NCI-H2227 (cell line): Measurements from ENCODE around the gene DLD.
A peak's percentile ranks its signal among the peaks of the same experiment; 100 is the strongest.
"Not testable (repeated sequence)": the region's sequence is repeated elsewhere in the genome, so short reads cannot be mapped to it uniquely, and the experiment has no call there.

Experiments
- DNase-seq: peaks from one replicate; lab custom pipeline; 2025; ENCODE audit not compliant: unreplicated experiment; lab: John Stamatoyannopoulos, UW

Gene DLD

GRCh38 chr7:107874111-107874510, 16.9 kb upstream of the DLD start:
- DNase-seq, result no peak

GRCh38 chr7:107874605-107875446, 16.2 kb upstream of the DLD start:
- peak; percentile 79 for DNase-seq

GRCh38 chr7:107876916-107877315, 14.1 kb upstream of the DLD start:
- DNase-seq, result no peak

DNA sequence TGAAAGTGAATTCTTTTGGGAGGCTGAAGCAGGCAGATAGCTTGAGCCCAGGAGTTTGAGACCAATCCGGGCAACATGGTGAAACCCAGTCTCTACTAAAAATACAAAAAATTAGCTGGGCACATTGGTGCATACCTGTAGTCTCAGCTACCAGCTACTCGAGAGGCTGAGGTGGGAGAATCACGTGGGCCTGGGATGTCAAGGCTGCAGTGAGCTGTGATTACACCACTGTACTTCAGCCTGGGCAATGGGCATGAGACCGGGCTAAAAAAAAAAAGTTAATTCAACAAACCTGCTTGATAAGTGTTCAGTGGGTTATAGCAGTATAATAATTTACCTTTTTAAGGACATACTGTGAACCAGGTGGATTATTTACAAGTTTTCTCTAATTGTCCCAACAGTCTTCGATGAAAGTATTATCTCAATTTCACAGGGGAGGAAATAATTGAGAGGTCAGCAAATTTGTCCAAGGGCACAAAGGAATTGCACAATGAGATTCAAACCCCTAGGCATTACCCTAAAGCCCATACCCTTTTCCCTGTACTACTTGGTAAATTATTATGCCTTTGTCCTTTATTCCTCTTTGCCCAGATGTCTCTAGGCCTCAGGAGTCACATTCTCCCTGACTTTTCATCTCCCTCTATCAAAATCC, 13.1 kb upstream of the DLD start:
- peak; percentile 16 for DNase-seq

- DNase-seq, result no peak
These were observed 12.3 kb upstream of the DLD start for GRCh38 chr7:107878636-107879035.

DNA sequence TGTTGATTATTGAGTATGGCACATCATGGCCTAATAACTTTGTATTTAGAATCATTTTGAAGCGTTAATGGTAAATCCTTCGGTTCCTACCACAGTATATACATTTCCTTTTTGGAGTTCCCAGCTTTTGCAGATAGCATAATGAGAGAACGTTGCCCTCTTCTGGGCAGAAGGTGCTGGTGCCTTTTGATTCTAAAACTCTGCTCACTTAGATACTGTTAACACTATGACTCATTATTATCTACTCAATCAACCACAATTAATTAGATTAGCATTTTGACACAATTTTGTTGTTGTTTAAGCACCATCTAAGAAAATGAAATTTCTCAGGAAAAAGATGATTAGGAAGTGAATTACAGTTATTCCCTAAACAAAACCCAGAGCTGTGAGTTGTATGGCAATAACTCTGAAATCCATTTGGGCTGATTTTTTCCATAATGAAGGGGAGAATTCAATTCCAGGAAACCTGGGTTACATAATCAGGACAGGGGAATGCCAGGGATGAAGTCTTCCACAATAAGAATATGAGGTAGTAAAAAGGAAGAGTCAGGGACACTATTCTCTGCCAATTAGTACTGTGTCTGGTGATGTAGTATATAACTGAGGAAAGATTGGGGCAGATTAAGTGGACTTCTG, 11.5 kb upstream of the DLD start:
- DNase-seq, result peak; percentile 61

DNA sequence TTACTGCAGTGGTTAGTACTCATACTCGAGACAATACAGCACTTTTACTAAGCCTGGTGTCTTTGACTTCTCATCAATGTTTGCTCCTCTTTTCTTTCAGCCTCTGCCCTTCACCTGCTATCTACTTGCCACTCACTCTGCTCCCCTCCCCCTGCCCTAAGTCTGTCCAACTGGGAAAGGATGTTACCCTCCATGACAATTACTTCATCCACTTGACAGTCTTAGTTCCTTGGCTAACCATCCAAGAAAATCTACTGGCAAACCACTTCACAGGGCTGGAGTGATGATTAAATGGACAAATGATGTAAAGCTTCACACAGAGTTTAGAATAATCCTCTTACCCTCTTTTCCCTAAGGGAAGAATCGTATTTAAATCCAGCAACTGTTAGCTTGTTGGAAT, 8.2 kb upstream of the DLD start:
- DNase-seq, result peak; percentile 46

DNA sequence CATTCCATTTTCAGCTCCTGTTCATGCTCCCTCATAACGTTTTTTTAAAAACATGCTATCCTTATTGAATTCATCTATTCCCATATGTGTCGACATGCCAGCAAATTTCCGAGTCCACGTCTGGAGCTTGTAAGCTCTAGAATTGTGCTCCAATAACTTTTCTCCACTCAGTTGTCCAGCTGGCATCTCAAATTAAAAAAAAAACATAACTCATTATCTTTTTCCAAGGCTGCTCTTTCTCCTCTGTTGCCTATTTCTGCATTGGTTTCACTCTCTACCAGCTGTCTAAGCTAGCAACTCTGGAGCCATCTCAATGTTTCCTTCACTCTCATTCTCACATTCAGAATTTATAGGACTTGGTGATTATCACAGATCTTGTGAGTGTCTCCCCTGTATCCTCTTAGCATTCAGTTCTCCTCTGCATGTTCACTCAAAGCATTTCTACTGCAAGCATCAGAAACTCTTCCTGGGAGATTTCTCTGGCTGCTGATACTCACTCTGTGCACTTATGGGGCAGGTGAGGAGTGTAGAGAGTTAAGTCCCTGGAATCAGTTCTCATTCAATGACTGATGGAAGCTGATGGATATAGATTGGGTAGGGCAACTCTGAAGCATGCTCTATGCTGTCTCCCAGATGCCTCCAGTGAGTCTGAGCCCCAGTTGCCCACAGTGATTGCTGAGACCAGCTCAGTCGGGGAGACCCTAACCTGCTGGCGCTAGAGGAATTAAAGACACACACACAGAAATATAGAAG, 6.7 kb upstream of the DLD start:
- no peak for DNase-seq

DNA sequence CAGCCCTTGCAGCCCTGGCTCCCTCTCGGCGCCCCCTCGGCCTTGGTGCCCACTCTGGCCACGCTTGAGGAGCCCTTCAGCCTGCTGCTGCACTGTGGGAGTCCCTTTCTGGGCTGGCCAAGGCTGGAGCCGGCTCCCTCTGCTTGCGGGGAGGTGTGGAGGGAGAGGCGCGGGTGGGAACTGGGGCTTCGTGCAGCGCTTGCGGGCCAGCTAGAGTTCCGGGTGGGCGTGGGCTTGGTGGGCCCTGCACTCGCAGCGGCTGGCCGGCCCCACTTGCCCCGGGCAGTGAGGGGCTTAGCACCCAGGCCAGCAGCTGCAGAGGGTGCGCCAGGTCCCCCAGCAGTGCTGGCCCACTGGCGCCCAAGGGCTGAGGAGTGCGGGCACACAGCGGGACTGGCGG, 3.2 kb upstream of the DLD start:
- not testable (repeated sequence) for DNase-seq

- peak; percentile 19 for DNase-seq
These were observed 991 bp upstream of the DLD start for GRCh38 chr7:107889992-107890391.

DNA sequence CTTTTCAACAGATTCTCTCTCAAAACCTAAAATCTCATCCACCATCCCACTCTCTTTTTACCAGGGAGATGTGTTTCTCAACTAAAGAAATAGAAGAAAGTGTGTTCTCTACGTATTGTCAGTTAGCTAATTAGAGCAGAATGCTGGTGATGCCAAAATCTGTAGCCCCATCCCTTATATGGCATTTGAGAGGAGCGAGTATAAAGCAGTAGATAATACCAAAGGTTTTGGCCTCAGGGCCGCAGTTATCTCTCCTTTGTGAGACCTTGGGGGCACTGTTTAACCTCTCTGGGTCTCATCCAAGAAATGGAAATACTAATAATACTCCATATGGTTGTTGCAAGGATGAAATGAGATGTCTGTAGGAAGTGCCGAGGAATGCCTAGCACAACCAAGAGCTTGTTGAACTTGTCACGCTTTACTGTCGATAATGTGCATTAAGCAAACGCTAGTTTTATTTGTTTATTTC, 456 bp upstream of the DLD start:
- no peak for DNase-seq

- no peak for DNase-seq
These were observed 818 bp downstream of the DLD start for GRCh38 chr7:107891636-107892366.

- DNase-seq, result not testable (repeated sequence)
These were observed 1.4 kb downstream of the DLD start for GRCh38 chr7:107892367-107892741.

GRCh38 chr7:107898997-107899594, 8.1 kb downstream of the DLD start:
- DNase-seq, result no peak

GRCh38 chr7:107900496-107901015, 9.6 kb downstream of the DLD start:
- no peak for DNase-seq

DNA sequence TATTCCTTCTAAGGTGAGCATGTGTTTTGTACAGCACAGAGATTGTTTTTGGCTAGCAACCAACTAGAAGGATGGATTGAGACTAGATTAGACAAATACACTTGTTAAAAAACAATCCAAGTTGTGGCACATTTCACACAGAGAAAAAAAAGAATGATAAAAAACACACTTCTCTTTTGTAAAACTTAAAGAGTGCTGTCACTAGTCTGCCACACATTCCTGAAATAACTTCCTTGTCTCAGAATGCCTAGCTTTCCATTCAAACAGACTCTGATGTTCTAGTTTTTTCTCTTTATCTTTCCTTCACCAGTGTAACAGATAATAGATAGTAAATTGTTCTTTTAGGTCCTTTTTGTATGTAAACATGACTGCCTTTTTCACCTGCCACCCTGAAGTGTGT, 11.4 kb downstream of the DLD start:
- no peak for DNase-seq

- DNase-seq, result no peak
These were observed 16.8 kb downstream of the DLD start for GRCh38 chr7:107907790-107908189.

GRCh38 chr7:107909445-107909844, 18.5 kb downstream of the DLD start:
- no peak for DNase-seq

- no peak for DNase-seq
These were observed 21.0 kb downstream of the DLD start for GRCh38 chr7:107911981-107912380.

DNA sequence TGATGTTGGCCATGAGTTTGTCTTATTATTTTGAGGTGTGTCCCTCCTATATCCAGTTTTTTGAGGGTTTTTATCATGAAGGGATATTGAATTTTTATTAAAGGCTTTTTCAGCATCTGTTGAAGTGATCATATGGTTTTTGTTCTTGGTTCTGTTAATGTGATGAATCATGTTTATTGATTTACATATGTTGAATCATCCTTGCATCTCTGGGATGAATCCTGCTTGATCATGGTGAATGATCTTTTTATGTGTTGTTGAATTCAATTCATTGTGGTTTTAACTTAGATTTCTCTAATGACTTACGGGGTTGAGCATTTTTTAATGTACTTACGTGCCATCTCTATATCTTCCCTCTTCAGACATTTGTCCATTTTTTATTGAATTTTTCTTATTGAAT, 22.9 kb downstream of the DLD start:
- no peak for DNase-seq
